WTC11 (cell line): ENCODE results near the gene PSMC3.

Source experiments
- AFF4 ChIP-seq: sonication (generic); formaldehyde crosslinking; IDR thresholded peaks from 2 replicates; pipeline ENCODE4 v1.8.1; 2023; ENCODE audit warnings: mild to moderate bottlenecking, missing genetic modification reagents, borderline replicate concordance
- CBFB ChIP-seq: sonication (generic); formaldehyde crosslinking; IDR thresholded peaks from 2 replicates; pipeline ENCODE4 v1.8.1; 2022; ENCODE audit warnings: mild to moderate bottlenecking, low read depth, missing genetic modification reagents
- CTCF ChIP-seq: fragments of 200-600 bp; IDR thresholded peaks from 2 replicates; pipeline ENCODE4 v1.8.0; 2022; ENCODE audit warnings: antibody characterized with exemption
- E2F4 ChIP-seq: sonication (generic); formaldehyde crosslinking; IDR thresholded peaks from 2 replicates; pipeline ENCODE4 v1.8.1; 2022; ENCODE audit warnings: low read depth, mild to moderate bottlenecking, moderate library complexity, missing genetic modification reagents, borderline replicate concordance
- ELF4 ChIP-seq: sonication (generic); formaldehyde crosslinking; IDR thresholded peaks from 2 replicates; pipeline ENCODE4 v1.8.1; 2022; ENCODE audit warnings: low read depth, mild to moderate bottlenecking, moderate library complexity, missing genetic modification reagents
- ETV6 ChIP-seq: sonication (generic); formaldehyde crosslinking; IDR thresholded peaks from 2 replicates; pipeline ENCODE4 v1.8.1; 2022; ENCODE audit warnings: mild to moderate bottlenecking, missing genetic modification reagents
- GTF2I ChIP-seq: fragments of 250-450 bp; sonication (Bioruptor Pico); conservative IDR thresholded peaks from 2 replicates; pipeline ENCODE4 v1.4.0; 2021; ENCODE audit warnings: mild to moderate bottlenecking
- JUN ChIP-seq: sonication (generic); formaldehyde crosslinking; IDR thresholded peaks from 2 replicates; pipeline ENCODE4 v1.8.0; 2023; ENCODE audit warnings: mild to moderate bottlenecking, missing genetic modification reagents
- MYBL2 ChIP-seq: sonication (generic); formaldehyde crosslinking; IDR thresholded peaks from 2 replicates; pipeline ENCODE4 v1.8.1; 2023; ENCODE audit warnings: mild to moderate bottlenecking, moderate library complexity, missing genetic modification reagents
- NR3C1 ChIP-seq: sonication (generic); formaldehyde crosslinking; conservative IDR thresholded peaks from 2 replicates; pipeline ENCODE4 v1.8.1; 2023; ENCODE audit warnings: low read depth, mild to moderate bottlenecking, missing genetic modification reagents
- TCF7 ChIP-seq: sonication (generic); formaldehyde crosslinking; IDR thresholded peaks from 2 replicates; pipeline ENCODE4 v1.8.0; 2022; ENCODE audit warnings: mild to moderate bottlenecking, low read depth, missing genetic modification reagents, moderate library complexity
- ZBTB43 ChIP-seq: sonication (generic); formaldehyde crosslinking; IDR thresholded peaks from 2 replicates; pipeline ENCODE4 v1.8.1; 2023; ENCODE audit warnings: mild to moderate bottlenecking, missing genetic modification reagents
- ZNF121 ChIP-seq: sonication (generic); formaldehyde crosslinking; IDR thresholded peaks from 2 replicates; pipeline ENCODE4 v1.8.0; 2023; ENCODE audit warnings: missing genetic modification reagents
- ZNF423 ChIP-seq: fragments of 250-450 bp; sonication (Bioruptor Pico); IDR thresholded peaks from 2 replicates; pipeline ENCODE4 v2.1.2; 2022; ENCODE audit warnings: mild to moderate bottlenecking, moderate library complexity

- TF ChIP-seq AFF4 (CRISPR knock-in tag) (no peak), ZNF423 (CRISPR knock-in tag) (no peak), CTCF (no peak), ETV6 (CRISPR knock-in tag) (no peak), TCF7 (CRISPR knock-in tag) (no peak), GTF2I (CRISPR knock-in tag) (no peak), ZBTB43 (CRISPR knock-in tag) (no peak), JUN (CRISPR knock-in tag) (no peak), NR3C1 (no peak), MYBL2 (CRISPR knock-in tag) (no peak), ZNF121 (no peak), CBFB (CRISPR knock-in tag) (no peak), E2F4 (CRISPR knock-in tag) (no peak), ELF4 (no peak)
Observed at GRCh38 chr11:47372422-47372821, 53.8 kb downstream of the PSMC3 start.
